Measurements from ENCODE around the gene WASHC3.

DNA sequence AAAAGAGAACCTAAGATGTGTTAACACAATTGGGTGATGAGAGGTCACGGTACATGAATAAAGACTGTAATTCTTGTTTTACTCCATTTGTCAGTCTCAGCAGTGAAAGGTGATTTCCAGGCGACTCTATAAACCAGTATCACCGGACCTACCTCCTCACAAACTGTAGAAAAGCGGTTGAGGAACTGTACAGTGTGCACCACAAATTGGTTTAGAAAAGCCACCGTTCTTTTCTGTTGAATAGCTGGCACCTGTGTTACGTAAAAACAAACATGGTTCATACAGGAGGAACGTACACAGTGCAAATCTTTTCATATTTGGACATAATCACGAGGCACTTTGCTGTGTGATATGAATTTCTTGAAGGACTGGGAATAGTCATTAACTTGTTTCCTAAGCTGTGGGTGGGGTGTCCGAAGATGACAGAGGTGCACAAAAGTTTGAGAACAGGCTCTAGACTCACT is 663 bp downstream of the WASHC3 start:
- TF ChIP-seq CTCF (optimal IDR thresholded peaks at IDR 0.05 in 1 of 3, IDR thresholded peaks at IDR 0.05 in 1 of 3, conservative IDR thresholded peaks at IDR 0.05 in 1 of 3; ENCODE audit: extremely low read depth in 1 of 3, insufficient read depth in 2 of 3, low read length in 3 of 3) (no peak), EZH2 (IDR thresholded peaks at IDR 0.05; ENCODE audit: low read length) (no peak)
